ENCODE measurements around the gene CNTRL.

Gene CNTRL

GRCh38 chr9:121038362-121038761 lies 36.4 kb upstream of the CNTRL start:
- no peak overlapping the region for H3K4me3 ChIP-seq (replicated peaks; ENCODE audit: low read depth, low read length)
- TF ChIP-seq CTCF (IDR thresholded peaks at IDR 0.05; ENCODE audit: low read depth, low read length, missing control alignments), result no peak
- DNase-seq (ENCODE audit: extremely low read depth, low read depth), result no peak

- no peak overlapping the region for H3K4me3 ChIP-seq (replicated peaks; ENCODE audit: low read depth, low read length)
- DNase-seq (ENCODE audit: extremely low read depth, low read depth), result no peak
- TF ChIP-seq CTCF (IDR thresholded peaks at IDR 0.05; ENCODE audit: low read depth, low read length, missing control alignments), result no peak
These were observed 36.0 kb upstream of the CNTRL start for GRCh38 chr9:121038804-121039203.

- DNase-seq (ENCODE audit: extremely low read depth, low read depth), result no peak
- no peak for TF ChIP-seq CTCF (IDR thresholded peaks at IDR 0.05; ENCODE audit: low read depth, low read length, missing control alignments)
- no peak overlapping the region for H3K4me3 ChIP-seq (replicated peaks; ENCODE audit: low read depth, low read length)
These were observed 26.6 kb upstream of the CNTRL start for GRCh38 chr9:121048175-121048574.

- DNase-seq (ENCODE audit: extremely low read depth, low read depth), result no peak
- TF ChIP-seq CTCF (IDR thresholded peaks at IDR 0.05; ENCODE audit: low read depth, low read length, missing control alignments), result no peak
- H3K4me3 ChIP-seq (replicated peaks; ENCODE audit: low read depth, low read length), result no peak overlapping the region
These were observed 26.1 kb upstream of the CNTRL start for GRCh38 chr9:121048618-121049017.

GRCh38 chr9:121050128-121050988 lies 24.4 kb upstream of the CNTRL start, which contains the start of gene C5:
C5 (minus strand) TSS chr9:121050275; CDS start chr9:121050246, 29 bp downstream.
- DNase-seq (ENCODE audit: extremely low read depth, low read depth), result no peak
- no peak within 1 kb of the TSS for H3K4me3 ChIP-seq (replicated peaks; ENCODE audit: low read depth, low read length)
- TF ChIP-seq CTCF (IDR thresholded peaks at IDR 0.05; ENCODE audit: low read depth, low read length, missing control alignments), result no peak

- TF ChIP-seq CTCF (IDR thresholded peaks at IDR 0.05; ENCODE audit: low read depth, low read length, missing control alignments), result no peak
- no peak overlapping the region for H3K4me3 ChIP-seq (replicated peaks; ENCODE audit: low read depth, low read length)
- DNase-seq (ENCODE audit: extremely low read depth, low read depth), result no peak
These were observed 21.2 kb upstream of the CNTRL start for GRCh38 chr9:121053544-121053943.
